ENCODE measurements around the gene NCLN. TPM values are rescaled to one million over a fixed set of nuclear protein-coding genes. Genes with fewer than 3 reads are reported as not detected.
A peak's percentile ranks its signal among the peaks of the same experiment; 100 is the strongest.

The NCLN gene
- total RNA-seq, 3 donors from 2014 or later, result 52.6 to 103 (median 94.4) TPM

DNA sequence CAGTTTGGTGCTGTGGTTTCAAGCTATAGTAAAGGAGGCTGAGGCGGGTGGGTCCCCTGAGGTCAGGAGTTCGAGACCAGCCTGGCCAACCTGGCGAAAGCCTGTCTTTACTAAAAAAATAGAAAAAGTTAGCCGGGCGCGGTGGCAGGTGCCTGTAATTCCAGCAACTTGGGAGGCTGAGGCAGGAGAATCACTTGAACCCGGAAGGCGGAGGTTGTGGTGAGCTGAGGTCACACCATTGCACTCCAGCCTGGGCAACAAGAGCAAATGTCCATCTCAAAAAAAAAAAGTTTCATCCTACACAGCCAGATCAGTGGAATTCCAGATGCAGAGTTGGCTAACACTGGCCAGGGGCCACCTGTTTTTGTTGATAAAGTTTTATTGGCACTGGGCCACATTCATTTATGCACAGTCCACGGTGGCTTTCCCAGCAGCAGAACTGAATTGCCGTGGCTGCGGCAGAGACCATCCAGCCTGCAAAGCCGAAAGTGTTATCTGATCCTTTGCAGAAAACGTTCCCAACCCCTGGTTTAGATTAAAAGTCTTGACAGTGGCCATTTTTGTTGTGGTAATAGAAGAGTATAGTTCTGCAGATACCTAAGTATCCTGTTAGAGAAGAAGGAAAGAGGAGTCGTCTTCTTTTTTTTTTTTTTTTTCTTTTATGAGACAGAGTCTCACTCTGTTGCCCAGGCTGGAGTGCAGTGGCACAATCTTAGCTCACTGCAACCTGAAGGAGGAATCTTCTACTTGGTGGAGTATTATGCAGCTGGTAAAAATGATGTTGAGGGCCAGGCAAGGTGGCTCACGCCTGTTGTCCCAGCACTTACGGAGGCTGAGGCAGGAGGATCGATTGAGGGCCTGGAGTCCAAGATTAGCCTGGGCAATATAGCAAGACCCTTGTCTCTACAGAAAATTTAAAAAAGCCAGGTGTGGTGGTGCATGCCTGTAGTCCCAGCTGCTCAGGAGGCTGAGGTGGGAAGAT lies 8.7 kb downstream of the NCLN start:
- intact Hi-C loops (cut with DNase I, micrococcal nuclease), result no loop called here
- H3K36me3 ChIP-seq (ENCODE audit: low read depth), result no peaks in the 10 kb centered on the region
- no peak overlapping the region for H3K4me3 ChIP-seq
- TF ChIP-seq, protein P1, sequence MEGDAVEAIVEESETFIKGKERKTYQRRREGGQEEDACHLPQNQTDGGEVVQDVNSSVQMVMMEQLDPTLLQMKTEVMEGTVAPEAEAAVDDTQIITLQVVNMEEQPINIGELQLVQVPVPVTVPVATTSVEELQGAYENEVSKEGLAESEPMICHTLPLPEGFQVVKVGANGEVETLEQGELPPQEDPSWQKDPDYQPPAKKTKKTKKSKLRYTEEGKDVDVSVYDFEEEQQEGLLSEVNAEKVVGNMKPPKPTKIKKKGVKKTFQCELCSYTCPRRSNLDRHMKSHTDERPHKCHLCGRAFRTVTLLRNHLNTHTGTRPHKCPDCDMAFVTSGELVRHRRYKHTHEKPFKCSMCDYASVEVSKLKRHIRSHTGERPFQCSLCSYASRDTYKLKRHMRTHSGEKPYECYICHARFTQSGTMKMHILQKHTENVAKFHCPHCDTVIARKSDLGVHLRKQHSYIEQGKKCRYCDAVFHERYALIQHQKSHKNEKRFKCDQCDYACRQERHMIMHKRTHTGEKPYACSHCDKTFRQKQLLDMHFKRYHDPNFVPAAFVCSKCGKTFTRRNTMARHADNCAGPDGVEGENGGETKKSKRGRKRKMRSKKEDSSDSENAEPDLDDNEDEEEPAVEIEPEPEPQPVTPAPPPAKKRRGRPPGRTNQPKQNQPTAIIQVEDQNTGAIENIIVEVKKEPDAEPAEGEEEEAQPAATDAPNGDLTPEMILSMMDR (IDR thresholded peaks at IDR 0.05), result no peak
- H3K4me1 ChIP-seq (ENCODE audit: low read depth), result peaks cover 9% of the 10 kb centered on the region
- ATAC-seq, result no peak
- DNase-seq, result no peak
- no peaks in the 10 kb centered on the region for H3K9me3 ChIP-seq

GRCh38 chr19:3196064-3196932 lies 10.6 kb downstream of the NCLN start:
- no peak overlapping the region for H3K4me3 ChIP-seq
- ATAC-seq (no peak), DNase-seq (no peak)
- TF ChIP-seq, protein P1 (IDR thresholded peaks at IDR 0.05), result no peak
- no peaks in the 10 kb centered on the region for H3K36me3 ChIP-seq (ENCODE audit: low read depth)
- intact Hi-C loops (cut with DNase I, micrococcal nuclease), result no loop called here
- H3K4me1 ChIP-seq (ENCODE audit: low read depth), result no peaks in the 10 kb centered on the region
- H3K9me3 ChIP-seq, result no peaks in the 10 kb centered on the region

GRCh38 chr19:3196933-3197205 lies 11.1 kb downstream of the NCLN start:
- intact Hi-C loops (cut with DNase I, micrococcal nuclease), result no loop called here

GRCh38 chr19:3198901-3199700 lies 13.4 kb downstream of the NCLN start:
- peak; percentile 5 for ATAC-seq
- H3K36me3 ChIP-seq (ENCODE audit: low read depth), result no peaks in the 10 kb centered on the region

More at GRCh38 chr19:3196933-3197205, 11.1 kb downstream of the NCLN start:
- H3K36me3 ChIP-seq (ENCODE audit: low read depth), result no peaks in the 10 kb centered on the region
- DNase-seq, result no peak
- no peaks in the 10 kb centered on the region for H3K9me3 ChIP-seq
- no peak overlapping the region for H3K4me3 ChIP-seq
- ATAC-seq, result no peak
- TF ChIP-seq, protein P1 (IDR thresholded peaks at IDR 0.05), result no peak
- H3K4me1 ChIP-seq (ENCODE audit: low read depth), result no peaks in the 10 kb centered on the region

More at GRCh38 chr19:3198901-3199700, 13.4 kb downstream of the NCLN start:
- DNase-seq, result no peak
- Histone ChIP-seq H3K4me1 (ENCODE audit: low read depth) (no peaks in the 10 kb centered on the region), H3K9me3 (no peaks in the 10 kb centered on the region), H3K4me3 (no peak overlapping the region)
- intact Hi-C loops (cut with DNase I, micrococcal nuclease), result no loop called here
- TF ChIP-seq, protein P1 (IDR thresholded peaks at IDR 0.05), result no peak

All from mucosa of descending colon (tissue), 3 donors.